Measurements from ENCODE around the gene HPCAL1. TPM values are rescaled to one million over a fixed set of nuclear protein-coding genes. Genes with fewer than 3 reads are reported as not detected.

Gene HPCAL1
- total RNA-seq, 1 experiment from 2014 or later, result 35.1 TPM

DNA sequence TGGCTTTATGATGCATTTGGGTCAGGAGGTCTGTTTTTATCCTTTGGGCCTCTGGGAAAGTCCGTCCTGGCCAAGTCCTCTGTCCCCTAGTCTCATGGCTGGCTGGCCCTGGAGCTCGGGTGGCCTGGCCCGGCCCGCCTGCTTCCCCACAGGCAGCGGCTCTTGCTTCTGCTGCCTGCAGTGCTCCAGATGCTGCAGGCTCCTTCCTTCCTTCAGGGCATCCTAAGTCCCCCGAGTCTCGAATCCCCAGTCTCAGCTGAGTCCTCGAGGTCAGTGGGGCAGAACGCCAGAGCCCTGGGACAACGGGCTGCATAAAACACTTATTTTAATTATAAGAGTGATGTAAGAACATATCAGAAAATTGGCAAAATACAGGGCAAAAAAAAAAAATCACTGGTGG lies 71.2 kb downstream of the HPCAL1 start:
- Mint-ChIP-seq H3K4me1 (ENCODE audit: low read depth, unreplicated experiment) (peaks cover 15% of the 10 kb centered on the region), H3K4me3 (ENCODE audit: low read depth, unreplicated experiment) (no peak overlapping the region), H3K27ac (ENCODE audit: unreplicated experiment) (no peak overlapping the region), H3K9me3 (ENCODE audit: low read depth, unreplicated experiment) (no peaks in the 10 kb centered on the region), H3K27me3 (ENCODE audit: unreplicated experiment) (no peaks in the 10 kb centered on the region), H3K36me3 (ENCODE audit: insufficient read depth, unreplicated experiment) (no peaks in the 10 kb centered on the region)
- CTCF ChIA-PET, result no interaction called here
- no peak for DNase-seq
- intact Hi-C loops (cut with micrococcal nuclease; ENCODE audit: unreplicated experiment), result no loop called here
- TF ChIP-seq, protein P1, sequence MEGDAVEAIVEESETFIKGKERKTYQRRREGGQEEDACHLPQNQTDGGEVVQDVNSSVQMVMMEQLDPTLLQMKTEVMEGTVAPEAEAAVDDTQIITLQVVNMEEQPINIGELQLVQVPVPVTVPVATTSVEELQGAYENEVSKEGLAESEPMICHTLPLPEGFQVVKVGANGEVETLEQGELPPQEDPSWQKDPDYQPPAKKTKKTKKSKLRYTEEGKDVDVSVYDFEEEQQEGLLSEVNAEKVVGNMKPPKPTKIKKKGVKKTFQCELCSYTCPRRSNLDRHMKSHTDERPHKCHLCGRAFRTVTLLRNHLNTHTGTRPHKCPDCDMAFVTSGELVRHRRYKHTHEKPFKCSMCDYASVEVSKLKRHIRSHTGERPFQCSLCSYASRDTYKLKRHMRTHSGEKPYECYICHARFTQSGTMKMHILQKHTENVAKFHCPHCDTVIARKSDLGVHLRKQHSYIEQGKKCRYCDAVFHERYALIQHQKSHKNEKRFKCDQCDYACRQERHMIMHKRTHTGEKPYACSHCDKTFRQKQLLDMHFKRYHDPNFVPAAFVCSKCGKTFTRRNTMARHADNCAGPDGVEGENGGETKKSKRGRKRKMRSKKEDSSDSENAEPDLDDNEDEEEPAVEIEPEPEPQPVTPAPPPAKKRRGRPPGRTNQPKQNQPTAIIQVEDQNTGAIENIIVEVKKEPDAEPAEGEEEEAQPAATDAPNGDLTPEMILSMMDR (IDR thresholded peaks at IDR 0.05; ENCODE audit: unreplicated experiment), result no peak
- BruUV-seq (replicated peaks), result no TSS peak

DNA sequence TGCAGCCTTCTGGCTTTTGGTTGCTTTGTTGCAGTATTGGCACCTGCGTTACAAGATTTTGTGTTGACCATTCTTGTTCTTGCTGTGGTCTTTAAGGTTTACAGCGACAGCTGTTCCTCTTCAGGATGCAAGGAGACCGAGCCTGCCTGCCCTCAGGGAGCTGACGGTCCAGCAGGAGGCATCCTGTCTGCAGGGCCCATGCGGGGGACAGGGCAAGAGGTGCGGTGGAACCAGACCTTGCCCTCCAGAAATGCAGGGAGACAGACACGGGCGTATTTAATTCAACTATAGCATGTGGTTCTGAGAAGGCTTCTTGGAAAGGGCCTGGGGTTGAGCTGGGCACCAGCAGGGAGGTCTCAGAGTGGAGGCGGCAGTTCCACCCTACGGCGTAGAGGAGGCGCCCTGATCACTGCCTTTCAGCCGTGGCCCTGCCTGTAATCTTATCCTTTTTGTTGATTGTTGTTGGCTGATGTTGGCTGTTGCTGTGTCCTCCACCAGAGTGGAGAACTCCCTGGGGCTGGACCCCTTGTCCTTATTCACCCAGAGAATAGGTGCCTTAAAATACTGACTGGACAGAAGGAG lies 71.7 kb downstream of the HPCAL1 start:
- no TSS peak for BruUV-seq (replicated peaks)
- no peak overlapping the region for H3K27ac Mint-ChIP-seq (ENCODE audit: unreplicated experiment)
- CTCF ChIA-PET, result no interaction called here

DNA sequence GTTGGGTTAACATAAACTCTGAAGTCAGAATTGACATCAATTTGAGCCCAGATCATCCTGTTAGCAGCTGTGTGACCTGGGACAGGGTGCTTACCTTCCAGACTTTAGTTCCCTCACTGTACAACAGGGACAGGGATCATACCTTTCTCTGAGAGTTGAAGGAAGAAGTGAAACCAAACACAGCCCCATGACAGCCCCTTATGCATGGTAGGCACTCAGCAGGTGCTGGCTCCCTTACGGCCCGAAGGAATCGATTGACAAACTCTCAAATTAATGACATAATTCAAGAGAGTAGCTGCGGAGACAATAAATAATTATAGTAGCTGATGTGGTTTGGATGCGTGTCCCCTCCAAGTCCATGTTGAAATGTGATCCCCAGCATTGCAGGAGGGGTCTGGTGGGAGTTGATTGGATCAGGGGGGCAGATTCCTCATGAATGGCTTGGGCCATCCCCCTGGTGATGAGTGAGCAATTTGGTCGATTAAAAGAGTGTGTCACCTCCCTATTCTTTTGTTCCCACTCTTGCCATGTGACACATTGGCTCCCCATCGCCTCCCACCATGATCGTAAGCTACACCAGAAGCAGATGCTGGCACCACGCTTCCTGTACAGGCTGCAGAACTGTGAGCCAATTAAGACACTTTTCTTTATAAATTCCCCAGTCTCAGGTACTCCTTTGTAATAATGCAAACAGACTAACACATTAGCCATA lies 73.0 kb downstream of the HPCAL1 start:
- no peak overlapping the region for H3K27ac Mint-ChIP-seq (ENCODE audit: unreplicated experiment)

More for the DNA sequence above, 71.7 kb downstream of the HPCAL1 start:
- H3K36me3 Mint-ChIP-seq (ENCODE audit: insufficient read depth, unreplicated experiment), result no peaks in the 10 kb centered on the region
- no peaks in the 10 kb centered on the region for H3K27me3 Mint-ChIP-seq (ENCODE audit: unreplicated experiment)
- H3K9me3 Mint-ChIP-seq (ENCODE audit: low read depth, unreplicated experiment), result no peaks in the 10 kb centered on the region
- H3K4me3 Mint-ChIP-seq (ENCODE audit: low read depth, unreplicated experiment), result no peak overlapping the region
- TF ChIP-seq, protein P1 (IDR thresholded peaks at IDR 0.05; ENCODE audit: unreplicated experiment), result no peak
- H3K4me1 Mint-ChIP-seq (ENCODE audit: low read depth, unreplicated experiment), result peaks cover 11% of the 10 kb centered on the region
- no peak for DNase-seq
- intact Hi-C loops (cut with micrococcal nuclease; ENCODE audit: unreplicated experiment), result no loop called here

DNA sequence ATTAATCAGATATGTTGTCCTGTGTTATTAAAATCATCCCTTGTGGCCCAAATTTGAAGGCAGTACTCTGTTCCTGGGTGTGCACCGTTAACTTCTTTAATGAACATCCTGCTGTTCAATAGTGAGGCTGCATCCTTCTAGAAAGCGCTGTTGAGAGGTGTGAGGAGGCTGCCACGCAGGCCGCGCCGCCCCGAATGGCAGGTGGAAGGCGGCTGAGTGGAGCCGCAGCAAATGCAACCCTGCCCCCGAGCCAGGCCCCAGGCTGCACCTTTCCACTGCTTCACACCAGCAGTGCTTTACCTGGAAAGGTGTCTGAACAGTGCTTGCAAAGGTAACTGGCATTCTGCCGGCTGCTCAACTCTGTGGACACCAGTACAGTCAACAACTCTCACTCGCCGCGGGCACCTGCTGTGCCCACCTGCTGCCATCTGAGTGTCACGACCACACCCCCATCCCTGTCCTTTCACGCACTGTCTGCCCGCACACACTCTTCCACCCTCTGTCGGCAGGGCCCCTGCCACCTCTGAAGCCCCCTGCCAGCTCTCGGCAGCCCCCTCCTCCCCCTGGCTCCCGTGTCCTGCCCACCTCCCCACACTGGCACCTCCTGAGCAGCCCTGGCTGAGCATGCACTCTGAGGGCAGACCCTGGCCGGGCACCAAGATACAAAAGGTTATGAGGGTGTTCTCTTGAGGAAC lies 74.5 kb downstream of the HPCAL1 start:
- TF ChIP-seq, protein P1 (IDR thresholded peaks at IDR 0.05; ENCODE audit: unreplicated experiment), result no peak
- no peaks in the 10 kb centered on the region for H3K9me3 Mint-ChIP-seq (ENCODE audit: low read depth, unreplicated experiment)
- H3K27ac Mint-ChIP-seq (ENCODE audit: unreplicated experiment), result no peak overlapping the region
- peaks cover 16% of the 10 kb centered on the region for H3K4me1 Mint-ChIP-seq (ENCODE audit: low read depth, unreplicated experiment)
- no peaks in the 10 kb centered on the region for H3K27me3 Mint-ChIP-seq (ENCODE audit: unreplicated experiment)
- no peak for DNase-seq
- BruUV-seq (replicated peaks), result no TSS peak
- CTCF ChIA-PET, result no interaction called here
- intact Hi-C loops (cut with micrococcal nuclease; ENCODE audit: unreplicated experiment), result no loop called here
- no peaks in the 10 kb centered on the region for H3K36me3 Mint-ChIP-seq (ENCODE audit: insufficient read depth, unreplicated experiment)
- H3K4me3 Mint-ChIP-seq (ENCODE audit: low read depth, unreplicated experiment), result no peak overlapping the region

More for the DNA sequence above, 73.0 kb downstream of the HPCAL1 start:
- CTCF ChIA-PET, result no interaction called here
- intact Hi-C loops (cut with micrococcal nuclease; ENCODE audit: unreplicated experiment), result no loop called here
- no peaks in the 10 kb centered on the region for H3K27me3 Mint-ChIP-seq (ENCODE audit: unreplicated experiment)
- H3K4me3 Mint-ChIP-seq (ENCODE audit: low read depth, unreplicated experiment), result no peak overlapping the region
- peaks cover 13% of the 10 kb centered on the region for H3K4me1 Mint-ChIP-seq (ENCODE audit: low read depth, unreplicated experiment)
- TF ChIP-seq, protein P1 (IDR thresholded peaks at IDR 0.05; ENCODE audit: unreplicated experiment), result no peak
- H3K9me3 Mint-ChIP-seq (ENCODE audit: low read depth, unreplicated experiment), result no peaks in the 10 kb centered on the region
- DNase-seq, result no peak
- BruUV-seq (replicated peaks), result no TSS peak
- no peaks in the 10 kb centered on the region for H3K36me3 Mint-ChIP-seq (ENCODE audit: insufficient read depth, unreplicated experiment)
